ENCODE data around the gene GLI3. TPM values are rescaled to one million over a fixed set of nuclear protein-coding genes. Genes with fewer than 3 reads are reported as not detected.

The GLI3 gene
- polyA plus RNA-seq, 1 experiment, result 6.0 TPM

GRCh38 chr7:42208572-42208971, 28.4 kb downstream of the GLI3 start:
- H3K27ac ChIP-seq (ENCODE audit: low read depth, low read length), result no peak overlapping the region
- no peak overlapping the region for H3K4me3 ChIP-seq (ENCODE audit: low read depth, low read length)
- DNase-seq (ENCODE audit: low read depth, low spot score), result no peak
- ChIA-PET CTCF (interaction anchor here (0.6 to 2.0 kb wide), 3 partner anchors 15 to 229 kb away, joined by 3 to 4 read pairs (median 3); no protein-coding TSS in a partner anchor), POLR2A (no interaction called here)
- no peaks in the 10 kb centered on the region for H3K9me3 ChIP-seq (ENCODE audit: control insufficient read depth, insufficient read depth, low read length)
- H3K27me3 ChIP-seq (ENCODE audit: control insufficient read depth, insufficient read depth, low read length), result no peaks in the 10 kb centered on the region
- TF ChIP-seq CTCF (IDR thresholded peaks at IDR 0.05; ENCODE audit: low read depth, low read length), result no peak

GRCh38 chr7:42207420-42207819, 29.6 kb downstream of the GLI3 start:
- Histone ChIP-seq H3K9me3 (ENCODE audit: control insufficient read depth, insufficient read depth, low read length) (no peaks in the 10 kb centered on the region), H3K27ac (ENCODE audit: low read depth, low read length) (no peak overlapping the region), H3K27me3 (ENCODE audit: control insufficient read depth, insufficient read depth, low read length) (no peaks in the 10 kb centered on the region), H3K4me3 (ENCODE audit: low read depth, low read length) (no peak overlapping the region)
- DNase-seq (ENCODE audit: low read depth, low spot score), result no peak
- POLR2A ChIA-PET, result no interaction called here
- CTCF ChIA-PET, result no interaction called here
- no peak for TF ChIP-seq CTCF (IDR thresholded peaks at IDR 0.05; ENCODE audit: low read depth, low read length)

GRCh38 chr7:42203336-42203735, 33.7 kb downstream of the GLI3 start:
- H3K4me3 ChIP-seq (ENCODE audit: low read depth, low read length), result no peak overlapping the region
- H3K27me3 ChIP-seq (ENCODE audit: control insufficient read depth, insufficient read depth, low read length), result no peaks in the 10 kb centered on the region
- no peak for TF ChIP-seq CTCF (IDR thresholded peaks at IDR 0.05; ENCODE audit: low read depth, low read length)
- CTCF ChIA-PET, result no interaction called here
- no peak for DNase-seq (ENCODE audit: low read depth, low spot score)
- POLR2A ChIA-PET, result no interaction called here
- H3K9me3 ChIP-seq (ENCODE audit: control insufficient read depth, insufficient read depth, low read length), result no peaks in the 10 kb centered on the region
- no peak overlapping the region for H3K27ac ChIP-seq (ENCODE audit: low read depth, low read length)

- TF ChIP-seq CTCF (IDR thresholded peaks at IDR 0.05; ENCODE audit: low read depth, low read length), result no peak
- no peak overlapping the region for H3K4me3 ChIP-seq (ENCODE audit: low read depth, low read length)
- CTCF ChIA-PET, result no interaction called here
- H3K27ac ChIP-seq (ENCODE audit: low read depth, low read length), result no peak overlapping the region
- no peaks in the 10 kb centered on the region for H3K9me3 ChIP-seq (ENCODE audit: control insufficient read depth, insufficient read depth, low read length)
- POLR2A ChIA-PET, result no interaction called here
- no peaks in the 10 kb centered on the region for H3K27me3 ChIP-seq (ENCODE audit: control insufficient read depth, insufficient read depth, low read length)
- DNase-seq (ENCODE audit: low read depth, low spot score), result no peak
These were observed 34.4 kb downstream of the GLI3 start for GRCh38 chr7:42202601-42203000.

GRCh38 chr7:42198974-42199668, 37.9 kb downstream of the GLI3 start:
- Histone ChIP-seq H3K4me3 (ENCODE audit: low read depth, low read length) (no peak overlapping the region), H3K9me3 (ENCODE audit: control insufficient read depth, insufficient read depth, low read length) (no peaks in the 10 kb centered on the region), H3K27me3 (ENCODE audit: control insufficient read depth, insufficient read depth, low read length) (no peaks in the 10 kb centered on the region), H3K27ac (ENCODE audit: low read depth, low read length) (no peak overlapping the region)
- ChIA-PET POLR2A (no interaction called here), CTCF (no interaction called here)
- no peak for TF ChIP-seq CTCF (IDR thresholded peaks at IDR 0.05; ENCODE audit: low read depth, low read length)
- no peak for DNase-seq (ENCODE audit: low read depth, low spot score)

All from AG04450 (cell line).